K562 (cell line): Measurements from ENCODE around the gene NKX6-2. TPM values are rescaled to one million over a fixed set of nuclear protein-coding genes. Genes with fewer than 3 reads are reported as not detected.

Source experiments
- ATAC-seq: fragments of 200-7000 bp; cut with Tn5 transposase; 3 replicates; pipeline ENCODE4 v1.9.1; 2020; ENCODE audit warnings: moderate library complexity
- BruUV-seq: library from RNA; stranded (reverse); fragments of 400-500 nt; replicated peaks from 2 replicates; lab custom pipeline; 2021; lab: Mats Ljungman, UMichigan
- CTCF ChIA-PET: fragments of 300-600 bp; formaldehyde crosslinking; extraction: SDS; loops from one replicate; lab custom pipeline; 2021; ENCODE audit warnings: low intra/inter-chr PET ratio; lab: Yijun Ruan, JAX
- POLR2A ChIA-PET: fragments of 300-600, 350-650 bp; sonication (Branson Sonifier 250); formaldehyde crosslinking; extraction: SDS; loops from one replicate; lab custom pipeline; 2021; ENCODE audit warnings: antibody characterized with exemption, inconsistent platforms; lab: Yijun Ruan, JAX
- DNase-seq, 4 experiments: peaks; one replicate each; pipeline versions ENCODE4 v3.0.0 to v3.0.0-alpha.2; 2011 to 2018; ENCODE audit warnings: low spot score in 3 of 4, mixed read lengths in 3 of 4; ENCODE audit errors: extremely low read depth in 1 of 4
- FAIRE-seq: peaks from 2 replicates; lab custom pipeline; 2011; peaks lifted over from hg19 to GRCh38; lab: Jason Lieb, UNC
- H2AFZ ChIP-seq: 2 replicates; pipeline ENCODE4 v1.6.0; 2011; ENCODE audit warnings: low read depth, low read length, control low read depth, inconsistent platforms
- H3K27ac ChIP-seq: fragments of 200-600 bp; 3 replicates; pipeline ENCODE4 v1.8.0; 2011; ENCODE audit warnings: low read depth, mild to moderate bottlenecking, control low read depth, inconsistent platforms, low read length, moderate library complexity, mixed read lengths; ENCODE audit errors: extremely low read depth
- H3K27me3 ChIP-seq, 2 experiments: fragments of 300-600 bp in 1 of 2; 2 replicates in 1 of 2; 3 replicates in 1 of 2; pipeline versions ENCODE4 v1.6.0 to v1.8.0; 2011; ENCODE audit warnings: inconsistent platforms in 2 of 2, low read length in 2 of 2, mild to moderate bottlenecking in 1 of 2, mixed read lengths in 1 of 2, moderate library complexity in 1 of 2; ENCODE audit not compliant: control insufficient read depth in 2 of 2, insufficient read depth in 2 of 2
- H3K36me3 ChIP-seq: fragments of 300-600 bp; 3 replicates; pipeline ENCODE4 v1.8.0; 2011; ENCODE audit warnings: mild to moderate bottlenecking, low read length, inconsistent platforms; ENCODE audit not compliant: control insufficient read depth, insufficient read depth
- H3K4me1 ChIP-seq, 2 experiments: fragments of 200-600 bp in 1 of 2; replicated peaks in 1 of 2; 2 replicates in 1 of 2; 3 replicates in 1 of 2; pipeline versions ENCODE4 v1.5.1 to v1.8.0; 2011; ENCODE audit warnings: inconsistent platforms in 2 of 2, low read length in 2 of 2, mild to moderate bottlenecking in 1 of 2, mixed read lengths in 1 of 2, moderate library complexity in 1 of 2; ENCODE audit not compliant: control insufficient read depth in 2 of 2, insufficient read depth in 2 of 2
- H3K4me2 ChIP-seq: 2 replicates; pipeline ENCODE4 v1.6.1; 2011; ENCODE audit warnings: low read length, control low read depth, inconsistent platforms, mixed read lengths; ENCODE audit not compliant: insufficient read depth
- H3K4me3 ChIP-seq: fragments of 200-600 bp; sonication (generic), shearing (Covaris generic); 2 replicates; pipeline ENCODE4 v1.5.1; 2016; ENCODE audit warnings: control low read depth, inconsistent platforms
- H3K79me2 ChIP-seq: fragments of 200-600 bp; 3 replicates; pipeline ENCODE4 v1.8.0; 2011; ENCODE audit warnings: low read length, inconsistent platforms; ENCODE audit not compliant: control insufficient read depth, insufficient read depth
- H3K9ac ChIP-seq, 2 experiments: 2 replicates each; pipeline versions ENCODE4 v1.6.0 to v1.6.1; 2011; ENCODE audit warnings: low read depth in 2 of 2, low read length in 2 of 2, control low read depth in 1 of 2, inconsistent platforms in 1 of 2, mild to moderate bottlenecking in 1 of 2, mixed read lengths in 1 of 2; ENCODE audit not compliant: insufficient read depth in 1 of 2
- H3K9me1 ChIP-seq: one replicate; pipeline ENCODE4 v1.6.0; 2011; ENCODE audit warnings: inconsistent platforms, mild to moderate bottlenecking, low read length, moderate library complexity; ENCODE audit not compliant: control insufficient read depth, insufficient read depth
- H3K9me3 ChIP-seq: replicated peaks from 2 replicates; pipeline ENCODE4 v1.5.1; 2011; ENCODE audit warnings: low read depth, low read length, inconsistent platforms; ENCODE audit not compliant: control insufficient read depth, insufficient read depth
- H4K20me1 ChIP-seq: replicated peaks from 2 replicates; pipeline ENCODE4 v1.6.1; 2011; ENCODE audit warnings: low read length, inconsistent platforms, mixed read lengths; ENCODE audit not compliant: control insufficient read depth, insufficient read depth
- ATF7 ChIP-seq: fragments of 450-650 bp; IDR thresholded peaks from 2 replicates; pipeline ENCODE4 v1.7.1; 2014; ENCODE audit warnings: mild to moderate bottlenecking, moderate library complexity
- KLF1 ChIP-seq: fragments of 450-650 bp; IDR thresholded peaks from 2 replicates; pipeline ENCODE4 v1.6.1; 2016; ENCODE audit warnings: missing genetic modification characterization, missing compliant biosample characterization
- STAT5B ChIP-seq: fragments of 250-450 bp; sonication (Bioruptor Pico); IDR thresholded peaks from 2 replicates; pipeline ENCODE4 v1.8.0; 2021; ENCODE audit warnings: mild to moderate bottlenecking, inconsistent platforms
- ZNF324 ChIP-seq: fragments of 250-450 bp; sonication (Bioruptor Pico); IDR thresholded peaks from 2 replicates; pipeline ENCODE4 v1.4.0; 2020; ENCODE audit warnings: mild to moderate bottlenecking
- WGBS: fragments of 100-300 bp; shearing (Covaris generic); methylation state at CpG from one replicate; pipeline ENCODE4 v1.1.6; 2016; ENCODE audit warnings: low coverage, mixed read lengths; ENCODE audit not compliant: insufficient coverage; ENCODE audit errors: missing lambda C conversion rate; 5-methylcytosine and 5-hydroxymethylcytosine counted together
- in situ Hi-C: fragments of 300-500 bp; cut with MboI; formaldehyde crosslinking; loops from 4 replicates; pipeline ENCODE4 v1.15.0; 2018; ENCODE audit warnings: inconsistent platforms, mixed read lengths
- intact Hi-C: fragments of 100-400 bp; cut with micrococcal nuclease; formaldehyde crosslinking; loops from 2 replicates; pipeline ENCODE4 v1.14.2; 2022
- polyA plus RNA-seq, 8 experiments: library from polyadenylated mRNA; depleted of rRNA in 4 of 8; stranded (reverse) in 5 of 8; unstranded in 3 of 8; fragments of >200 nt; fragmentation: Nextera tagmentation in 2 of 8; fragmentation: Illumina TruSeq in 1 of 8; extraction: Ambion mirVana in 2 of 8; extraction: Trizol in 1 of 8; gene quantifications; 2 replicates each; pipeline versions ENCODE4 v1.2.1 to v1.2.3, GENCODE V29; 2011 to 2014; ENCODE audit warnings: inconsistent platforms in 1 of 8, missing spikeins in 1 of 8
- total RNA-seq, 7 experiments: library from RNA; depleted of rRNA in 6 of 7; stranded (reverse); fragments of >200 nt in 6 of 7; fragmentation: Illumina TruSeq in 2 of 7; extraction: Trizol in 2 of 7; gene quantifications; 2 replicates each; pipeline versions ENCODE4 v1.2.1 to v1.2.3, GENCODE V29; 2011 to 2021; ENCODE audit warnings: low replicate concordance in 1 of 7

The NKX6-2 gene
- total and polyA plus RNA-seq, 9 of the 15 experiments (the other 6 are each of a cell fraction or from before 2014, with no cell fraction given), result 1.0 to 1.6 TPM; not detected in 7

- no peak overlapping the region for H2AFZ ChIP-seq
- no peak overlapping the region for H3K4me3 ChIP-seq
- no peak for FAIRE-seq
- ChIA-PET CTCF (no interaction called here), POLR2A (interaction anchor here (0.5 kb wide), 1 partner anchor 8 kb away, joined by 3 read pairs; no protein-coding TSS in a partner anchor)
- intact Hi-C loops (no loop called here), in situ Hi-C loops (no loop called here)
- peaks cover 0 to 14% of the 10 kb centered on the region in 2 experiments; a peak in 1 of 5 replicates for H3K4me1 ChIP-seq
- H3K9me1 ChIP-seq, result no peaks in the 10 kb centered on the region
- no peaks in the 10 kb centered on the region for H3K9me3 ChIP-seq
- no peaks in the 10 kb centered on the region for H3K27me3 ChIP-seq
- no peak overlapping the region for H3K27ac ChIP-seq
- H3K36me3 ChIP-seq, result no peaks in the 10 kb centered on the region
- BruUV-seq, result no TSS peak
- H3K79me2 ChIP-seq, result no peaks in the 10 kb centered on the region
- 45% methylated on average over 5 of the region's 19 CpGs for WGBS
- no peaks in the 10 kb centered on the region for H4K20me1 ChIP-seq
- H3K9ac ChIP-seq, result no peak overlapping the region
- H3K4me2 ChIP-seq, result no peak overlapping the region
- no peak for DNase-seq
- TF ChIP-seq STAT5B (no peak), ZNF324 (no peak), KLF1 (tag) (no peak), ATF7 (no peak)
- TF ChIP-seq, all 486 proteins: peak for 0
- ATAC-seq, result no peak
Observed at GRCh38 chr10:132733926-132734325, 52.0 kb downstream of the NKX6-2 start.

Other genes with a start within 250 kb of the NKX6-2 start
- gene INPP5A, start 248.4 kb downstream of the NKX6-2 start, total RNA-seq (2014; rRNA removed), result 8.8 TPM in 2 replicates
- gene INPP5A, start 248.4 kb downstream of the NKX6-2 start, total RNA-seq (2014; rRNA removed; fragmentation: Illumina TruSeq; extraction: Trizol), result 8.6 and 9.4 TPM in 2 replicates
- gene INPP5A, start 248.4 kb downstream of the NKX6-2 start, total RNA-seq (2015; rRNA removed; fragmentation: Illumina TruSeq; extraction: Trizol), result 9.0 TPM in 2 replicates
- 10.1 and 11.6 TPM in 2 replicates for gene INPP5A, start 248.4 kb downstream of the NKX6-2 start, total RNA-seq (2021)
- 7.2 and 8.4 TPM in 2 replicates for gene INPP5A, start 248.4 kb downstream of the NKX6-2 start, polyA plus RNA-seq (2011; rRNA removed)
- 6.5 and 7.7 TPM in 2 replicates for gene INPP5A, start 248.4 kb downstream of the NKX6-2 start, polyA plus RNA-seq (2014; fragmentation: Illumina TruSeq; extraction: Trizol)
- gene INPP5A, start 248.4 kb downstream of the NKX6-2 start, polyA plus RNA-seq (2014; fragmentation: Nextera tagmentation; extraction: Ambion mirVana), result 1 to 10 TPM in 1 of 2 experiments, under 1 TPM in 1; 0.66 to 1.1 TPM
- 6.9 and 7.5 TPM in 2 replicates for gene INPP5A, start 248.4 kb downstream of the NKX6-2 start, polyA plus RNA-seq (2014; rRNA removed)
- not detected in 2 replicates for gene CFAP46, start 156.4 kb upstream of the NKX6-2 start, total RNA-seq (2014; rRNA removed)
- gene CFAP46, start 156.4 kb upstream of the NKX6-2 start, total RNA-seq (2014; rRNA removed; fragmentation: Illumina TruSeq; extraction: Trizol), result not detected in 2 replicates
- not detected in 2 replicates for gene CFAP46, start 156.4 kb upstream of the NKX6-2 start, total RNA-seq (2015; rRNA removed; fragmentation: Illumina TruSeq; extraction: Trizol)
- gene CFAP46, start 156.4 kb upstream of the NKX6-2 start, total RNA-seq (2021), result not detected in 2 replicates
- not detected in 2 replicates for gene CFAP46, start 156.4 kb upstream of the NKX6-2 start, polyA plus RNA-seq (2011; rRNA removed)
- gene CFAP46, start 156.4 kb upstream of the NKX6-2 start, polyA plus RNA-seq (2014; fragmentation: Illumina TruSeq; extraction: Trizol), result not detected in 2 replicates
- gene CFAP46, start 156.4 kb upstream of the NKX6-2 start, polyA plus RNA-seq (2014; fragmentation: Nextera tagmentation; extraction: Ambion mirVana), result not detected
- gene CFAP46, start 156.4 kb upstream of the NKX6-2 start, polyA plus RNA-seq (2014; rRNA removed), result not detected in 2 replicates